Measurements from ENCODE around the gene ST3GAL2.

The ST3GAL2 gene

DNA sequence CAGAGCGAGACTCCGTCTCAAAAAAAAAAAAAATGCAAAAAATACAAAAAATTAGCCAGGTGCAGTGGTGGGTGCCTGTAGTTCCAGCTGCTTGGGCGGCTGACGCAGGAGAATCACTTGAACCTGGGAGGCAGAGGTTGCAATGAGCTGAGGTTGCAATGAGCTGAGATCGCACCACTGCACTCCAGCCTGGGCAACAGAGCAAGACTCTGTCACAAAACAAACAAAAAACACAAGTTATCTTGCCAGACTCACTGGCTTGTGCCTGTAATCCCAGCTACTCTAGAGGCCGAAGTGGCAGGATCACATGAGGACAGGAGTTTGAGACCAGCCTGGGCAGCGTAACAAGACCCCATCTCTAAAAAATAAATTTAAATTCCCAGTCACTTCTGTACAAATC, 3.4 kb upstream of the ST3GAL2 start:
- Histone ChIP-seq H3K27me3 (no peaks in the 10 kb centered on the region), H3K4me1 (ENCODE audit: control insufficient read depth in 1 of 2, insufficient read depth in 1 of 2, low read depth in 1 of 2, low read length in 1 of 2) (peaks cover 14 to 18% of the 10 kb centered on the region in 2 experiments), H3K36me3 (no peaks in the 10 kb centered on the region), H3K4me3 (ENCODE audit: low read depth in 1 of 2, low read length in 1 of 2) (no peak overlapping the region), H3K9me3 (no peaks in the 10 kb centered on the region), H3K27ac (no peak overlapping the region)
- TF ChIP-seq, protein P1, sequence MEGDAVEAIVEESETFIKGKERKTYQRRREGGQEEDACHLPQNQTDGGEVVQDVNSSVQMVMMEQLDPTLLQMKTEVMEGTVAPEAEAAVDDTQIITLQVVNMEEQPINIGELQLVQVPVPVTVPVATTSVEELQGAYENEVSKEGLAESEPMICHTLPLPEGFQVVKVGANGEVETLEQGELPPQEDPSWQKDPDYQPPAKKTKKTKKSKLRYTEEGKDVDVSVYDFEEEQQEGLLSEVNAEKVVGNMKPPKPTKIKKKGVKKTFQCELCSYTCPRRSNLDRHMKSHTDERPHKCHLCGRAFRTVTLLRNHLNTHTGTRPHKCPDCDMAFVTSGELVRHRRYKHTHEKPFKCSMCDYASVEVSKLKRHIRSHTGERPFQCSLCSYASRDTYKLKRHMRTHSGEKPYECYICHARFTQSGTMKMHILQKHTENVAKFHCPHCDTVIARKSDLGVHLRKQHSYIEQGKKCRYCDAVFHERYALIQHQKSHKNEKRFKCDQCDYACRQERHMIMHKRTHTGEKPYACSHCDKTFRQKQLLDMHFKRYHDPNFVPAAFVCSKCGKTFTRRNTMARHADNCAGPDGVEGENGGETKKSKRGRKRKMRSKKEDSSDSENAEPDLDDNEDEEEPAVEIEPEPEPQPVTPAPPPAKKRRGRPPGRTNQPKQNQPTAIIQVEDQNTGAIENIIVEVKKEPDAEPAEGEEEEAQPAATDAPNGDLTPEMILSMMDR (IDR thresholded peaks at IDR 0.05) = no peak

DNA sequence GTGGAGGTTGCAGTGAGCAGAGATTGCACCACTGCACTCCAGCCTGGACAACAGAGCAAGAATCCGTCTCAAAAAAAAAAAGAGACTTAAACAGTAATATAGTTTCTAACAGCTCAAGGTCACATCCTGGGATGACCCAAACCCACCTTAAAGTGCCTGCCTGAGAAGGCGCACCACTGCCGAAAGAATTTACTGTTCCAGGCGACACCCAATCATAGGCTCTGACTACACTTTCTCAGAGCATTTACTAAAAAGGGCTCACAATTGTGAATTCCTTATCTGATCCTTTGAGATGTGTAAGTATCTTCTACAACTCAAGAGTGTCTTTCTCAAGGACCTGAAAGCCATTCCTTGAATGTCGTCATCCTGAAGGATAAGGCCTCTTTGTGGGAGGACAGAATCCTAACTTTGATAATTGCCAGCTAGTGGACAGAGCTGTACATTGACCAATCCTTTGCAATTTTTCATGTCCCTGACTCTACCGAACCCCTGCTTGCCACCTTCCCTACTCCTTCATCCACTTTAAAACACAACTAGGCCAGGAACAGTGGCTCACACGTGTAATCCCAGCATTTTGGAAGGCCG, 2.6 kb upstream of the ST3GAL2 start:
- H3K4me1 ChIP-seq (ENCODE audit: control insufficient read depth in 1 of 2, insufficient read depth in 1 of 2, low read depth in 1 of 2, low read length in 1 of 2) = peaks cover 22 to 27% of the 10 kb centered on the region in 2 experiments
- no peak overlapping the region for H3K27ac ChIP-seq
- no peaks in the 10 kb centered on the region for H3K27me3 ChIP-seq
- TF ChIP-seq, protein P1 (IDR thresholded peaks at IDR 0.05) = no peak
- H3K36me3 ChIP-seq = no peaks in the 10 kb centered on the region
- no peak overlapping the region for H3K4me3 ChIP-seq (ENCODE audit: low read depth in 1 of 2, low read length in 1 of 2)
- no peaks in the 10 kb centered on the region for H3K9me3 ChIP-seq

DNA sequence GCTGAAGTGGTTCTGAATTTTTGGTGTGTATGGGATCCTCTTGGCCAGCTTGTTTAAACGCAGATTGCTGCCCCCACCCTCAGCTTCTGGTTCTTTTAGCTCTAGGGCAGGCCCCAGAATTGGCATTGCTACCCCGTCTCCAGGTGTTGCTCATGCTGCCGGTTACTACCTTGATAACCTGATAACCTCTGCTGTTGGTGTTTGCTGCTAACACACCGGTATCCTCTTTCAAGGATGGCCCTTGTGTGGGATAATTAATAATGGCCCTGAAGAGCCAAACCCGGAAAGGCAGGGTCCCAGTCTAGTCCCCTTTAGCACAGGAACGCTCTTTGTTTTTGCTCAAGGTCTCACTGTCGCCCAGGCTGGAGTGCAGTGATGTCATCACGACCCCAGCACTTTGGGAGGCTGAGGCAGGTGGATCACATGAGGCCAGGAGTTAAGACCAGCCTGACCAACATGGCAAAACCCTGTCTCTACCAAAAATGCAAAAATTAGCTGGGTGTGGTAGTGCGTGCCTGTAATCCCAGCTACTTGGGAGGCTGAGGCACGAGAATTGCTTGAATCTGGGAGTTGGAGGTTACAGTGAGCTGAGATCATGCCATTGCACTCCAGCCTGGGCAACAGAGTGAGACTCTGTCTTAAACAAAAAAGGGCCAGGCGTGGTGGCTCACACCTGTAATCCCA, 1.3 kb upstream of the ST3GAL2 start:
- Histone ChIP-seq H3K9me3 (no peaks in the 10 kb centered on the region), H3K4me1 (ENCODE audit: control insufficient read depth in 1 of 2, insufficient read depth in 1 of 2, low read depth in 1 of 2, low read length in 1 of 2) (peaks cover 23 to 31% of the 10 kb centered on the region in 2 experiments), H3K27me3 (no peaks in the 10 kb centered on the region), H3K4me3 (ENCODE audit: low read depth in 1 of 2, low read length in 1 of 2) (peak overlapping the region; percentile 86 to 87), H3K36me3 (peaks cover 2% of the 10 kb centered on the region), H3K27ac (peak overlapping the region; percentile 82)
- TF ChIP-seq, protein P1 (IDR thresholded peaks at IDR 0.05) = no peak

DNA sequence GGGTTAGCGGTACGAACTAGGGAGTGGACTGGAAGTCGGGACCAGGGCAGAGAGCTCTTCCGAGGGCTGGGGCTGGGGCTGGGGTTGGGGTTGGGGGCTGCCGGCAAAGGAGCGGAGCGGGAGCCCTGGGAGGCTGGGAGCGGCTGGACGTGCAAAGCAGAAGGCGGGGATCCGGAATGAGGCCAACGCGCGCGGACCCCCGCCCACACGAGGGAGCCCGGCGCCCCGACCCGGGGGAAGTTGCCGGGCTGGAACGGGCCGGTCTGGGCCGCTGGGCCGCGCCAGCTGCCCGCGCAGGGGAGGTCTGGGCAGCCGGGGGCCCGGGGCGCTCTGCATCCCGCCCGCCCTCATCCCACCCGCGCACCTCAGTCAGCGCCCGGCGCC, 323 bp downstream of the ST3GAL2 start:
- H3K27me3 ChIP-seq = no peaks in the 10 kb centered on the region
- H3K4me1 ChIP-seq (ENCODE audit: control insufficient read depth in 1 of 2, insufficient read depth in 1 of 2, low read depth in 1 of 2, low read length in 1 of 2) = peaks cover 34 to 46% of the 10 kb centered on the region in 2 experiments
- no peaks in the 10 kb centered on the region for H3K9me3 ChIP-seq
- TF ChIP-seq, protein P1 (IDR thresholded peaks at IDR 0.05) = no peak
- H3K36me3 ChIP-seq = peaks cover 15% of the 10 kb centered on the region
- H3K4me3 ChIP-seq (ENCODE audit: low read depth in 1 of 2, low read length in 1 of 2) = peak overlapping the region; percentile 86 to 87
- peak overlapping the region; percentile 82 for H3K27ac ChIP-seq

DNA sequence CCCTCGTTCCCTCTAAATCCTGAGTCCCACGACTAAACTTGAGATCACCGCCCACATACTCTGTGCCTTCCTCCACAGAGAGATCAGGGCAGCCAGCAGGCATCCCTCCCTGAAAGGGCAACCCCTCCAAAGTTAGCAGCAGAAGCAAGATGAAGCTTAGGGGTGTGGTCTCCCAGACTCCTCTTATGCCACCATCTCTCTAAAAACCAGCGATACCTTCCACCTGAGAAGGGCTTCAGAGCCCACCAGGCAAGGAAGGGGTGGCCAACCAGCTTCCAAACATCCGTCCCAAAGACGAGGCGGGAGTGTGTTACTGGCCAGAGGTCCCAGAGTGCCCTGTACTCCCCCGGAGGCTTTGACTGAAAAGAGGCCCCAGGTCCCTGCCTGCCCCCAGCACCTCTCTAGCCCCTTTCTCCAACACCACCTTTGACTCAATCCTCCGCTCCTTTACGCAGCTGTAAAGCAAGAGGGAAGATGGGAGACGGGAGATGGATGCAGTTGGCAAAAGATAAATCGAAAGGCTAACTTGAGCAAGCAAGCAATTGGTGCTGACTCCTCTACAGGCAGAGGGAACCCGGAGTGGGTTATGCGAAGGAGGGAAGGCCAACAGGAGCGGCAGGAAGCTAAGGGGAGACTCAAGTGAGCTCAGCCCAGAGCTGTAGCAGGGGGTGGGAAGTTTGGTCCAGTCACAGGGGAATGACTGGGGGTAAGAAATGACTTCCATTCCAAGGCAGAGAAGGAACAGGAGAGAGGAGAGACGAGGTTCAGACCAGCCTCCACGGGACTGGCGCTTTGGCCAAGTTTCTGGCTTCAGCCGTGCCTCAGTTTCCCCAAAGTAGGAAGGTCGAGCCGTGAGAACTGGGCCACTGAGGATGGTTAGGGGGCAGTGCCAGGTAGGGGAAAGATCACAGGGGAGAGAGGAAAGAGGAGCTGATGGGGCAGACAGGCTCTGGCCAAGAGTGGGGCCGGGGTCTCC, 1.0 kb downstream of the ST3GAL2 start:
- Histone ChIP-seq H3K36me3 (peaks cover 15% of the 10 kb centered on the region), H3K9me3 (no peaks in the 10 kb centered on the region), H3K4me1 (ENCODE audit: control insufficient read depth in 1 of 2, insufficient read depth in 1 of 2, low read depth in 1 of 2, low read length in 1 of 2) (peaks cover 41 to 53% of the 10 kb centered on the region in 2 experiments), H3K27ac (peak overlapping the region; percentile 82), H3K4me3 (ENCODE audit: low read depth in 1 of 2, low read length in 1 of 2) (peak overlapping the region; percentile 86 to 87), H3K27me3 (no peaks in the 10 kb centered on the region)
- TF ChIP-seq, protein P1 (IDR thresholded peaks at IDR 0.05) = no peak
